GM23248 (cell line): ENCODE results near the gene ZNF470. TPM values are rescaled to one million over a fixed set of nuclear protein-coding genes. Genes with fewer than 3 reads are reported as not detected.
A peak's percentile ranks its signal among the peaks of the same experiment; 100 is the strongest.

ENCODE experiments used
- DNase-seq: peaks from one replicate; pipeline ENCODE4 v3.0.0-alpha.2; 2015
- H2AFZ ChIP-seq: fragments of 200-600 bp; sonication (generic); 2 replicates; pipeline ENCODE4 v1.6.1; 2016; ENCODE audit warnings: antibody characterized with exemption
- H3F3A ChIP-seq: fragments of 200-600 bp; sonication (generic); 2 replicates; pipeline ENCODE4 v1.6.1; 2016; ENCODE audit warnings: mild to moderate bottlenecking, antibody characterized with exemption, mixed run types; ENCODE audit not compliant: insufficient read depth
- H3K27ac ChIP-seq: fragments of 200-600 bp; sonication (generic); 2 replicates; pipeline ENCODE4 v1.5.1; 2016; ENCODE audit warnings: mild to moderate bottlenecking
- H3K27me3 ChIP-seq: fragments of 200-600 bp; sonication (generic); replicated peaks from 2 replicates; pipeline ENCODE4 v1.6.1; 2016; ENCODE audit warnings: mild to moderate bottlenecking; ENCODE audit not compliant: insufficient read depth
- H3K36me3 ChIP-seq: fragments of 200-600 bp; sonication (generic); 2 replicates; pipeline ENCODE4 v1.6.1; 2016; ENCODE audit warnings: low read depth, mild to moderate bottlenecking
- H3K4me1 ChIP-seq: fragments of 200-600 bp; sonication (generic); 2 replicates; pipeline ENCODE4 v1.6.1; 2016; ENCODE audit warnings: mild to moderate bottlenecking; ENCODE audit not compliant: insufficient read depth
- H3K4me2 ChIP-seq: fragments of 200-600 bp; sonication (generic); one replicate; pipeline ENCODE4 v1.6.1; 2016; ENCODE audit warnings: mild to moderate bottlenecking; ENCODE audit not compliant: unreplicated experiment
- H3K4me3 ChIP-seq: fragments of 200-600 bp; sonication (generic); 2 replicates; pipeline ENCODE4 v1.5.1; 2016; ENCODE audit warnings: mild to moderate bottlenecking
- H3K79me2 ChIP-seq: fragments of 200-600 bp; sonication (generic); 2 replicates; pipeline ENCODE4 v1.6.1; 2016; ENCODE audit warnings: mild to moderate bottlenecking; ENCODE audit not compliant: insufficient read depth
- H3K9ac ChIP-seq: fragments of 200-600 bp; sonication (generic); 2 replicates; pipeline ENCODE4 v1.6.1; 2016; ENCODE audit warnings: mild to moderate bottlenecking
- H3K9me2 ChIP-seq: fragments of 200-600 bp; sonication (generic); 2 replicates; pipeline ENCODE4 v1.6.1; 2016; ENCODE audit warnings: mixed run types, mild to moderate bottlenecking, moderate library complexity; ENCODE audit not compliant: insufficient read depth
- H3K9me3 ChIP-seq: fragments of 200-600 bp; sonication (generic); one replicate; pipeline ENCODE4 v1.6.1; 2017; ENCODE audit warnings: low read depth
- H4K20me1 ChIP-seq: fragments of 200-600 bp; sonication (generic); 2 replicates; pipeline ENCODE4 v1.6.0; 2016; ENCODE audit not compliant: insufficient read depth
- EZH2 ChIP-seq: fragments of 200-600 bp; sonication (generic); IDR thresholded peaks from 2 replicates; pipeline ENCODE4 v1.6.1; 2018; ENCODE audit warnings: antibody characterized with exemption, mild to moderate bottlenecking; ENCODE audit not compliant: insufficient read depth, poor library complexity, severe bottlenecking
- EZH2phosphoT487 ChIP-seq: fragments of 200-600 bp; sonication (generic); IDR thresholded peaks from 2 replicates; pipeline ENCODE4 v1.6.1; 2018; ENCODE audit warnings: antibody characterized with exemption, moderate library complexity, mild to moderate bottlenecking, low read depth; ENCODE audit not compliant: insufficient read depth
- WGBS, 2 experiments: methylation state at CpG; one replicate each; pipeline ENCODE4 v1.1.6; 2015 to 2017; ENCODE audit warnings: low lambda C conversion rate in 2 of 2, low coverage in 1 of 2; ENCODE audit errors: missing lambda C conversion rate in 2 of 2; 5-methylcytosine and 5-hydroxymethylcytosine counted together
- in situ Hi-C: fragments of 300-500 bp; cut with MboI; formaldehyde crosslinking; loops from 2 replicates; pipeline ENCODE4 v1.15.0; 2020
- polyA plus RNA-seq: library from polyadenylated mRNA; unstranded; fragments of >200 nt; fragmentation: Nextera tagmentation; extraction: Ambion mirVana; gene quantifications from 2 replicates; pipeline ENCODE4 v1.2.1, GENCODE V29; 2016
- total RNA-seq: library from RNA; depleted of rRNA; stranded (reverse); fragments of >200 nt; shearing (Covaris generic); gene quantifications from 2 replicates; pipeline ENCODE4 v1.2.3, GENCODE V29; 2014

The ZNF470 gene
- total and polyA plus RNA-seq, 2 experiments from 2014 or later = 3.5 TPM

- H3K36me3 ChIP-seq = peaks cover 28% of the 10 kb centered on the region; the same call in 1 of the 2 replicates
- H3K9me2 ChIP-seq = no peaks in the 10 kb centered on the region
- 83 to 86% methylated on average over 2 of the region's 2 CpGs for WGBS, 2 experiments
- DNase-seq = no peak
- H4K20me1 ChIP-seq = no peaks in the 10 kb centered on the region
- no peak overlapping the region for H3K4me3 ChIP-seq
- in situ Hi-C loops = no loop called here
- no peak overlapping the region for H2AFZ ChIP-seq
- H3F3A ChIP-seq = no peaks in the 10 kb centered on the region
- no peaks in the 10 kb centered on the region for H3K27me3 ChIP-seq
- TF ChIP-seq EZH2 = no peak
- no peak for TF ChIP-seq EZH2phosphoT487
- H3K4me1 ChIP-seq = no peaks in the 10 kb centered on the region
- peaks cover 4% of the 10 kb centered on the region; the same call in 1 of the 2 replicates for H3K79me2 ChIP-seq
- no peak overlapping the region for H3K27ac ChIP-seq
- no peak overlapping the region for H3K9ac ChIP-seq
- H3K4me2 ChIP-seq = no peak overlapping the region
- peaks cover 13% of the 10 kb centered on the region for H3K9me3 ChIP-seq
Observed at GRCh38 chr19:56562766-56563165, 4.5 kb upstream of the ZNF470 start.

GRCh38 chr19:56566904-56567273, 379 bp upstream of the ZNF470 start:
- peaks cover 54% of the 10 kb centered on the region for H3K36me3 ChIP-seq
- peak overlapping the region; percentile 82 for H3K9ac ChIP-seq
- DNase-seq = peak; percentile 63
- WGBS, 2 experiments = 2% methylated on average over 19 to 23 of the region's 23 CpGs
- peak overlapping the region; percentile 100 for H2AFZ ChIP-seq
- peak overlapping the region; percentile 83 for H3K4me2 ChIP-seq
- H3K4me3 ChIP-seq = peak overlapping the region; percentile 98
- no peaks in the 10 kb centered on the region for H3K9me2 ChIP-seq
- no peak for TF ChIP-seq EZH2
- no peak for TF ChIP-seq EZH2phosphoT487
- no peaks in the 10 kb centered on the region for H3K27me3 ChIP-seq
- H3K27ac ChIP-seq = peak overlapping the region; percentile 54
- peaks cover 13% of the 10 kb centered on the region for H3K9me3 ChIP-seq
- H3K4me1 ChIP-seq = no peaks in the 10 kb centered on the region
- H3F3A ChIP-seq = no peaks in the 10 kb centered on the region
- in situ Hi-C loops = no loop called here
- no peaks in the 10 kb centered on the region for H4K20me1 ChIP-seq
- peaks cover 22% of the 10 kb centered on the region for H3K79me2 ChIP-seq

DNA sequence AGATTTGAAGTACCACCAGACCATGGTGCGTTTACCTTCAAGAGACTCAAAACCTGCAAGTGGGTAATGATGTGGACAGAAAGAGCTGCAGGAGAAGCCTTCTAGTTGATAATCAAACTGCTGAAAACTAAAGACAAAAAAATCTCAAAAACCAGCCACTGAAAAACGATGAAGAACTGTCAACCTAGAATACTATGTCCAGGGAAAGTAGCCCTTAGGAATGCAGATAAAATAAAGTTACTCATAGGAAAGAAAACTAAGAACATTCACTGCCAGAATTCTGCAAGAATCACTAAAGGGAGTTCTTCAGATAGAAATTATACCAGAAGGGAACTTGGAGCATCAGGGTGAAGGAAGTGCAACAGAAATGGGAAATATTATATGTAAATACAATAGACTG, 5.3 kb downstream of the ZNF470 start:
- Histone ChIP-seq H3K4me1 (no peaks in the 10 kb centered on the region), H3F3A (peaks cover 14% of the 10 kb centered on the region), H3K4me3 (no peak overlapping the region), H4K20me1 (no peaks in the 10 kb centered on the region), H2AFZ (no peak overlapping the region), H3K36me3 (peaks cover 88% of the 10 kb centered on the region), H3K9ac (no peak overlapping the region), H3K27ac (no peak overlapping the region), H3K79me2 (peaks cover 18% of the 10 kb centered on the region), H3K27me3 (no peaks in the 10 kb centered on the region), H3K4me2 (no peak overlapping the region), H3K9me2 (no peaks in the 10 kb centered on the region), H3K9me3 (peaks cover 27% of the 10 kb centered on the region)
- TF ChIP-seq EZH2 = no peak
- no peak for TF ChIP-seq EZH2phosphoT487
- WGBS, 2 experiments = 47 to 50% methylated on average over 2 of the region's 2 CpGs
- in situ Hi-C loops = no loop called here
- no peak for DNase-seq

DNA sequence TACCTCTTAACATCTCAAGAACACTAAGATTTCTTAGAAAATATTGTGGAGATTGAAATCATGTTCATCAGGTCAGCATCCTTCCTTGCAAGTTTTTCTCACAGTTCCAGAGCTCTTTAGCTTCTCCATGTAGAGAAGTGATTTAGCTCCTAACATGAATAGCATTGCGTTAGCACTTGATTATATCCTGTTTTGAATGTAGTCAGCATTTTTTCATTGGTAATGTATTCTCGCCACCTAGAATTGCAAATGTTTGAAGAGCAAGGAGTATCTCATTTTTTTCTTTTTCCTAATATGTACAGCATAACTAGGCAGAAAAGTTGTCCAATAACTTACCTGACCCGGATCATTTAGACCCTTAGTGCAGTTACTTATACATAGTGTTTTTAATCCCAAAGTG, 6.6 kb downstream of the ZNF470 start:
- DNase-seq = no peak
- H3F3A ChIP-seq = peaks cover 17% of the 10 kb centered on the region
- H3K79me2 ChIP-seq = peaks cover 6% of the 10 kb centered on the region; the same call in 1 of the 2 replicates
- no peak overlapping the region for H3K4me3 ChIP-seq
- H3K36me3 ChIP-seq = peaks cover 93% of the 10 kb centered on the region
- in situ Hi-C loops = no loop called here
- no peaks in the 10 kb centered on the region for H3K9me2 ChIP-seq
- no peak overlapping the region for H3K27ac ChIP-seq
- no peak overlapping the region for H3K9ac ChIP-seq
- no peaks in the 10 kb centered on the region for H4K20me1 ChIP-seq
- TF ChIP-seq EZH2phosphoT487 (no peak), EZH2 (no peak)
- WGBS, 2 experiments = 95 to 98% methylated on average over 3 of the region's 3 CpGs
- no peak overlapping the region for H2AFZ ChIP-seq
- no peaks in the 10 kb centered on the region for H3K4me1 ChIP-seq
- H3K9me3 ChIP-seq = peaks cover 32% of the 10 kb centered on the region
- H3K27me3 ChIP-seq = no peaks in the 10 kb centered on the region
- H3K4me2 ChIP-seq = no peak overlapping the region
